Activated naive CD4-positive, alpha-beta T cell treated with anti-CD3 and anti-CD28 coated beads, Interleukin-2, amount 50 U/mL, for 24 hours (primary cell): ENCODE data around the gene NUDT8.
"Not testable (repeated sequence)": the region's sequence is repeated elsewhere in the genome, so short reads cannot be mapped to it uniquely, and the experiment has no call there.

Experiments
- H3K27ac Mint-ChIP-seq: one replicate; pipeline ENCODE4 v1.8.0; 2021; ENCODE audit warnings: mild to moderate bottlenecking, mixed read lengths
- H3K27me3 Mint-ChIP-seq: one replicate; pipeline ENCODE4 v1.8.0; 2021; ENCODE audit warnings: mixed read lengths
- H3K36me3 Mint-ChIP-seq: one replicate; pipeline ENCODE4 v1.8.0; 2021; ENCODE audit warnings: mixed read lengths
- H3K4me1 Mint-ChIP-seq: one replicate; pipeline ENCODE4 v1.8.0; 2021; ENCODE audit warnings: mixed read lengths
- H3K4me3 Mint-ChIP-seq: one replicate; pipeline ENCODE4 v1.8.0; 2021; ENCODE audit warnings: mild to moderate bottlenecking, mixed read lengths
- H3K9me3 Mint-ChIP-seq: one replicate; pipeline ENCODE4 v1.8.0; 2021; ENCODE audit warnings: mixed read lengths

The NUDT8 gene

GRCh38 chr11:67638535-67639437 lies 9.0 kb upstream of the NUDT8 start:
- Mint-ChIP-seq H3K4me1 (no peaks in the 10 kb centered on the region), H3K9me3 (no peaks in the 10 kb centered on the region), H3K36me3 (no peaks in the 10 kb centered on the region), H3K27ac (no peak overlapping the region), H3K4me3 (no peak overlapping the region), H3K27me3 (no peaks in the 10 kb centered on the region)

GRCh38 chr11:67637441-67637840 lies 7.7 kb upstream of the NUDT8 start:
- H3K27ac Mint-ChIP-seq, H3K4me1 Mint-ChIP-seq, H3K9me3 Mint-ChIP-seq, H3K4me3 Mint-ChIP-seq, H3K36me3 Mint-ChIP-seq, H3K27me3 Mint-ChIP-seq: not testable (repeated sequence)

GRCh38 chr11:67636962-67637361 lies 7.2 kb upstream of the NUDT8 start:
- Mint-ChIP-seq H3K27me3 (no peaks in the 10 kb centered on the region), H3K4me1 (no peaks in the 10 kb centered on the region), H3K36me3 (no peaks in the 10 kb centered on the region), H3K4me3 (no peak overlapping the region), H3K9me3 (no peaks in the 10 kb centered on the region), H3K27ac (no peak overlapping the region)

GRCh38 chr11:67635231-67635521 lies 5.4 kb upstream of the NUDT8 start:
- Mint-ChIP-seq H3K9me3 (no peaks in the 10 kb centered on the region), H3K4me1 (peaks cover 6% of the 10 kb centered on the region), H3K36me3 (no peaks in the 10 kb centered on the region), H3K27ac (no peak overlapping the region), H3K27me3 (no peaks in the 10 kb centered on the region), H3K4me3 (no peak overlapping the region)

- H3K36me3 Mint-ChIP-seq, result no peaks in the 10 kb centered on the region
- no peak overlapping the region for H3K4me3 Mint-ChIP-seq
- peaks cover 6% of the 10 kb centered on the region for H3K4me1 Mint-ChIP-seq
- H3K27me3 Mint-ChIP-seq, result no peaks in the 10 kb centered on the region
- H3K27ac Mint-ChIP-seq, result no peak overlapping the region
- no peaks in the 10 kb centered on the region for H3K9me3 Mint-ChIP-seq
Observed at GRCh38 chr11:67634366-67635230, 4.9 kb upstream of the NUDT8 start.

- H3K9me3 Mint-ChIP-seq, result no peaks in the 10 kb centered on the region
- H3K27me3 Mint-ChIP-seq, result no peaks in the 10 kb centered on the region
- peaks cover 6% of the 10 kb centered on the region for H3K4me1 Mint-ChIP-seq
- no peaks in the 10 kb centered on the region for H3K36me3 Mint-ChIP-seq
- H3K4me3 Mint-ChIP-seq, result no peak overlapping the region
- no peak overlapping the region for H3K27ac Mint-ChIP-seq
Observed at GRCh38 chr11:67633758-67634365, 4.1 kb upstream of the NUDT8 start.

GRCh38 chr11:67632982-67633755 lies 3.4 kb upstream of the NUDT8 start:
- H3K27ac Mint-ChIP-seq, result no peak overlapping the region
- H3K4me1 Mint-ChIP-seq, result peaks cover 6% of the 10 kb centered on the region
- no peaks in the 10 kb centered on the region for H3K9me3 Mint-ChIP-seq
- no peaks in the 10 kb centered on the region for H3K36me3 Mint-ChIP-seq
- H3K4me3 Mint-ChIP-seq, result no peak overlapping the region
- H3K27me3 Mint-ChIP-seq, result no peaks in the 10 kb centered on the region

GRCh38 chr11:67632175-67632981 lies 2.6 kb upstream of the NUDT8 start:
- Mint-ChIP-seq H3K4me1 (peaks cover 6% of the 10 kb centered on the region), H3K4me3 (peak overlapping the region; percentile 58), H3K9me3 (no peaks in the 10 kb centered on the region), H3K36me3 (no peaks in the 10 kb centered on the region), H3K27me3 (no peaks in the 10 kb centered on the region), H3K27ac (no peak overlapping the region)

GRCh38 chr11:67631853-67632174 lies 2.1 kb upstream of the NUDT8 start:
- Mint-ChIP-seq H3K4me3 (peak overlapping the region; percentile 58), H3K36me3 (no peaks in the 10 kb centered on the region), H3K4me1 (peaks cover 6% of the 10 kb centered on the region), H3K9me3 (no peaks in the 10 kb centered on the region), H3K27ac (peak overlapping the region; percentile 65), H3K27me3 (no peaks in the 10 kb centered on the region)

- H3K9me3 Mint-ChIP-seq, result no peaks in the 10 kb centered on the region
Observed at GRCh38 chr11:67631411-67631810, 1.7 kb upstream of the NUDT8 start.

GRCh38 chr11:67630943-67631331 lies 1.2 kb upstream of the NUDT8 start:
- Mint-ChIP-seq H3K9me3 (no peaks in the 10 kb centered on the region), H3K36me3 (no peaks in the 10 kb centered on the region), H3K4me3 (peak overlapping the region; percentile 90), H3K27me3 (no peaks in the 10 kb centered on the region), H3K4me1 (peaks cover 6% of the 10 kb centered on the region), H3K27ac (peak overlapping the region; percentile 91)

More at GRCh38 chr11:67631411-67631810, 1.7 kb upstream of the NUDT8 start:
- H3K27ac Mint-ChIP-seq, result no peak overlapping the region
- no peaks in the 10 kb centered on the region for H3K36me3 Mint-ChIP-seq
- no peaks in the 10 kb centered on the region for H3K27me3 Mint-ChIP-seq
- peak overlapping the region; percentile 90 for H3K4me3 Mint-ChIP-seq
- peaks cover 6% of the 10 kb centered on the region for H3K4me1 Mint-ChIP-seq

- Mint-ChIP-seq H3K4me3 (peak overlapping the region; percentile 90), H3K36me3 (no peaks in the 10 kb centered on the region), H3K9me3 (no peaks in the 10 kb centered on the region), H3K27me3 (no peaks in the 10 kb centered on the region), H3K4me1 (peaks cover 6% of the 10 kb centered on the region), H3K27ac (peak overlapping the region; percentile 91)
Observed at GRCh38 chr11:67630228-67630942, 648 bp upstream of the NUDT8 start.

- H3K36me3 Mint-ChIP-seq, result no peaks in the 10 kb centered on the region
- peak overlapping the region; percentile 49 for H3K4me3 Mint-ChIP-seq
- no peaks in the 10 kb centered on the region for H3K27me3 Mint-ChIP-seq
- peaks cover 6% of the 10 kb centered on the region for H3K4me1 Mint-ChIP-seq
- no peak overlapping the region for H3K27ac Mint-ChIP-seq
- H3K9me3 Mint-ChIP-seq, result no peaks in the 10 kb centered on the region
Observed at GRCh38 chr11:67628710-67629385, 889 bp downstream of the NUDT8 start.
